ENCODE results near the gene EAF1.
A peak's percentile ranks its signal among the peaks of the same experiment; 100 is the strongest.
"Not testable (repeated sequence)": the region's sequence is repeated elsewhere in the genome, so short reads cannot be mapped to it uniquely, and the experiment has no call there.

The EAF1 gene

GRCh38 chr3:15453501-15453900 lies 26.1 kb downstream of the EAF1 start:
- DNase-seq, result no peak

- no peak for DNase-seq
Measured at GRCh38 chr3:15453991-15454625, 26.7 kb downstream of the EAF1 start.

- DNase-seq, result no peak
Measured at GRCh38 chr3:15454965-15455364, 27.6 kb downstream of the EAF1 start.

DNA sequence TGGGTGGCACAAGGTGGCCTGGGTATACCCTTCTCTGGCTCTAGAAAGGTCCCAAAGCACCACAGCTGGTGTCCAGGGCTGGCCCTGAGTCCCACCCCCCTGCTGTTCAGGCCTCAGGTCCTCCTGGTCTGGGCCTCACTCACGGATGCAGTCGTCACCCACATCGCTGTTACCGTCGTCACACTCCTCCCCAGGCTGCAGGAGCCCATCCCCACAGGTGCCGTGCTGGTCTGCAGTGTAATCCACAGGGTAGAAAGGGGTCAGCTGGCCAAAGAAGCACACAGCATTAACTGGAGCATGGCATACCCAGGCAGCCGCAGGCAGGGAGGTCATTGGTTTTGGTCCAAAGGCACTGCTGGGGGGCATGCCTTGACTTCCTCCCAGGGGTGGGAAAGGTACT lies 28.4 kb downstream of the EAF1 start:
- no peak for DNase-seq

DNA sequence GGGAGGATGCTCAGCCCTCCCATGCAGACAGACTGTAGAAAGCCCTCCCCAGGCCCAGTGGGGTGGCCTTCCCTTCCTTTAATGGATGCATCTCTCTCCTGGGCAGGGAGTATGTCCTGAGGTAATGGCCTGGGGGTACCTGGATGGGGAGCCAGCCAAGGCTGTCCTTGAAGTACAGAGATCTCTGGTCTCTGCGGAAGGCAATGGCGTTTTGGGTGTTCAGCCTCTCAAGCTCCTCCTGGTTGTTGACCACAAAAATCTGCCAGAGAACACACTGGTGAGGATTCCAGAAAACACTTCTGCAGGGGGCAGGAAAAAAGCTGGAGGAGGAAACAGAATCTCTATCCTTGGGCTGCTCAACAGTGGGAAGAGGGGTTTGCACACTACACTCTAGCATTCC lies 28.9 kb downstream of the EAF1 start:
- DNase-seq, result no peak

DNA sequence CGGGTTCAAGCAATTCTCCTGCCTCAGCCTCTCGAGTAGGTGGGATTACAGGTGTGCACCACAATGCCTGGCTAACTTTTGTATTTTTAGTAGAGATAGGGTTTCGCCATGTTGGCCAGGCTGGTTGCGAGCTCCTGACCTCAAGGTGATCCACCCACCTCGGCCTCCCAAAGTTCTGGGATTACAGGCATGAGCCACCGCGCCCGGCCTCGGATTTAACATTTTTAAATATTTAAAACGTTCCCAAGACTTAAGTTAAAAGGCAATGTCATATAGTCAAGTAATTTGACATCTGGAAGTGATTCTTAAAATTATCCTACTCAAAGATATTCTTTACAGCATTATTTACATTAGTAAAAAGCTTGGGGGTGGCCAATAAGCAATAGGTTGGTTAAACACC lies 29.5 kb downstream of the EAF1 start:
- not testable (repeated sequence) for DNase-seq

DNA sequence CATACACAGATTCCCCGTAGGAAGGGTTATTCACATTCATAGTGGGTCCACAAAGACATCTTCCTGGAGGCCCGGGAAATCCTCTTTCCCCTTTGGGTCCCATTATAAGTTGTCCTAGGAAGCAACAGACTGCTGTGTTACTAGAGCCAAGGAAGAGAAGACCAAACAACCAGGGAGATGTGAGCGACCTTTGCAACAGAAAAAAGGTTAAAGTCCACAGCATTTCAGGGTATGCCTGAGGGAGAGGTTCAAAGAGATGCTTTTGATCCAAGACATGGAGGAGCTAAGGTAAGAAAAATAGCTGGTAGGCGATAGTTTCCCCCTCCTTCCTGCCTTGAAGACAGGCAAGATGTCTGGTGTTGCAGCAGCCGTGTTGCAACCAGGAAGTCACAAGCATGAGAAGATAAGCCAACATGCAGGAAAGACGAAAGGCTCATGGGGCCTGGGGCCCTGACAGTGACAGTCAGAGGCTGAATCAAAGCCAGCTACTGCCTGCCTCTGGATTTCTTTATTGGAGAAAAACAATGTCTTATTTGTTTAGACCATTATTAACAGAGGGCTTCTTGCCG lies 30.9 kb downstream of the EAF1 start:
- no peak for DNase-seq

DNA sequence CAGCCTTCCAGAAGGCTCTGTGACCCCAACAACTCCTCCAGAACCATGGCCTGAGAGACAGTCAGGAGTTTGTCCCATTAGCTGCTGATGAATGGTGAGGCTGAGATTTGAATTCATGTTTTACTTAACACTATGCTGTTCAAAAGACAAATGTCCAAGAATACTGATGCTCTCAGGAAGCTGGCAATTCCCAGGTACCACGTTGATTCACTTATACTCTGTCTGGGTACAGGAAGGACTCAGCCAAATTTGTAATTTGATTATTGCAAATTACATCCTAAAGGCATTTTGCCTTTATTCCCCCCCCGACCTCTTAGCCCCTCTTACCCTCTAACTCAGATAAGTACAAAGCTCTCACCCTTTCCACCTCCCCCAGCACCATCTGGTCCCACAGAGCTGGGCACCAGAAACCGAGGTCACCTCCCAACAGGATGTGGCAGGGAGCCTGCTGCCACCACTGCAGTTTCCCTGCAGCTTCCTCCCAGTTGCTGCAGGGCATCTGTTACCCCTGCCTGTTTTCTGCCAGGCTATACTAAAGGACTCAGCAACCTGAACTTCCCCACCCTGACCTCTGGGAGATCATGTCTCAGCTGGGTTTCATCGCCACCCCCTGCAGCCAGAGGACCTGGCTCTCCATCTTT lies 33.6 kb downstream of the EAF1 start:
- peak; percentile 41 for DNase-seq

DNA sequence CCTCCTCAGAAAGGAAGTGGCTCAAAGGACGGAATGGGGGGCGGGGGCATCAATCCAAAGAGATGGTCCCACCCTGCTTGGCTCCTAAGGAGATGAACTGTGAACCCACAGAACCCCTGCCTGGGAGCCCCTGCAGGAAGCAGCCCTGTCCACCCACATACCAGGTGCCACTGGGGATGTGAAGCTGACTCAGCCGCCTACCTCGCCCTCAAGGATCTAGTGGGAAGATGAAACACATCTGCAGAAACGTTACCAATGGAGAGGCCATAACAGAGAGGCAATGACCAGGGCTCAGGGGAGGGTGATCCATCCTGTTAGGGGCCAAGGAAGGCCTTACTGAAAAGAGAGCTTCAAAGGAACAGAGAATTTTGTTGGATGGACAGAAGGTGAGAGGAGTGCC lies 35.1 kb downstream of the EAF1 start:
- DNase-seq, result no peak

DNA sequence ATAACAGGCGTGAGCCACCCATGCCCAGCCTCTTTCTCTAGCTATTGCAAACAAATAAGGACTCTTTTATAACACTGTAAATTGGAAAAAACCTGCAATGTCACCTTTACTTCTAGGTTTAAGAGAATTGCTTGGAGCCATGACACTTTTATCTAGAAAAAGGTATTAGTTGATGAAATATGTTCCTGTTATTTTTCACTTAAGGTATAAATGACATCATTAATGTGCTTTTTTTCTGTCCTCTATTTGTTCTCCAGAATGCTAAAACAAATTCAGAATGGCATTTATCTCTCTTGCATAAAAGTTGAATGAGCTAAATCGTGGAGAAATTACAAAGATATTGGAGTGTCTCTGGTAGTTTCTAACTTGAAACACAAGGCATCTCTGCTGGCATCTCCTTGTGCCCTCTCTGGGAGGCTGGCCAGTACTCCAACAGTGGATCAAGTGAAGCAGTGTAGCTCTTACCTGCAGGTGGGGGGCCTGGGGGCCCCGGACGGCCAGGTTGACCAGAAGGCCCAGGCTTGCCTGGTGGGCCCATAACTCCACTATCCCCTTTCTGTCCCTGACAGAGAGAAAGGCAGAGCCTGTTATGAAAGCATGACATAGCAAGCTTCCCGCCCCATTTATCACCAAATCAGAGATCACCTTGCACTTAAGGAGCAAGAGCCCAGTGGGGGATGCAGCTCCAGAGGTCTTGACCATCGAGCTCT lies 38.6 kb downstream of the EAF1 start:
- DNase-seq, result no peak

- DNase-seq, result no peak
Measured at GRCh38 chr3:15467227-15468181, 40.1 kb downstream of the EAF1 start.

- no peak for DNase-seq
Measured at GRCh38 chr3:15470261-15470660, 42.9 kb downstream of the EAF1 start.

GRCh38 chr3:15470849-15471248 lies 43.5 kb downstream of the EAF1 start:
- DNase-seq, result no peak

DNA sequence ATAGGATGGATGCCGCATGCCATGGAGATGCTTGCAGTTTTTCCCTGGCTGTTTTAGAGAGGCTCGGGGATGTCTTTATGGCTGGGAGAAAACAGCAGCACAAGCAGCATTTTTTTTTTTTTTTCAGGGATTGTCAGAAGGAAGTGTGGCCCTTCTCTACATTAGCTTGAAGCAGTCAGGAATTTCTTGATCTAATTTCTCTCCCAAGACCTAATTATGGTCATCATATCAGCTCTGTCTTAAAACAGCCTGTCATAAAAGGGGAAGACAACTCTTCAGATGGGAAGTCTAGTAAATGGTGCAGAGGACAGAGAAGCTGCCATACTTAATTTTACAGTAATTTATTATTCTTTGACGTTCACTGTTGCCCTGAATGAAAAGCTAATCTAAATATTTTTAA lies 44.5 kb downstream of the EAF1 start:
- no peak for DNase-seq

DNA sequence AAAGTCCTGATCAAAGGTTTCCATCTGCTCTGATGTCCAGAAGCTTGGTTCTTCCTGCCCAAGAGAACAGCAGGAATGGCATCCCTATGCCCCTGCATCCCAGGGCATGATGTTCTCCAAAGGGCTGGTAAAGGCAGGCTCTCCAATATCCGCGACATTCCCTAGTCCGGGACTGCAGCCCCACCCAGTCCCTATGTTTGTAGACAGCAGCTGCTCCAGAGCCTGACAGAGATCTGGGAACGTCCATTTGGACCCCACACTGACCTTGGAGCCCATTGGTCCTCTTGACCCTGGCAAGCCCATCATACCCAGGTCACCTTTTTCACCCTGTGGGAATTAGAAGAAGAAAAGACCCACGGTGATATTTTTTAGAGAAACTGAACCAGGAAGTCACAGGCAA lies 47.8 kb downstream of the EAF1 start:
- no peak for DNase-seq

DNA sequence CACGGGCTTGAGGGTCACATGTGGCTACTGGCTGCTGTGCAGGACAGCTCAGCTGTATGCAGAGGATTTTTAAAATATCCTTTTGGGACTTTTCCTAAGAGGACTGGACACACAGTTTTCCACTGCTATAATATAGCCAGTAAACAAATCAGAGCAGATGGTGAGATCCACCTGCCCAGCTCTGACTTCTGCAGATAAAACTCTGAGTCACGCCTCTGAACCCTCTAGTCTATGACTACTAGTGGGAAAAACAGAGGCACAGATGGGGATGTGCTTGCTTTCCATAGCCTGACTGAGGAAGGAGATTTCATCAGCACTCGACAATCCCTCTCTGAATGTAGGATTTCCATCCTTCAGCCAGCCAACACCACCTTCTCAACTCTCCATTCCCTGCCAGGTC lies 49.0 kb downstream of the EAF1 start:
- peak; percentile 2 for DNase-seq

GRCh38 chr3:15477951-15478639 lies 50.7 kb downstream of the EAF1 start:
- no peak for DNase-seq

DNA sequence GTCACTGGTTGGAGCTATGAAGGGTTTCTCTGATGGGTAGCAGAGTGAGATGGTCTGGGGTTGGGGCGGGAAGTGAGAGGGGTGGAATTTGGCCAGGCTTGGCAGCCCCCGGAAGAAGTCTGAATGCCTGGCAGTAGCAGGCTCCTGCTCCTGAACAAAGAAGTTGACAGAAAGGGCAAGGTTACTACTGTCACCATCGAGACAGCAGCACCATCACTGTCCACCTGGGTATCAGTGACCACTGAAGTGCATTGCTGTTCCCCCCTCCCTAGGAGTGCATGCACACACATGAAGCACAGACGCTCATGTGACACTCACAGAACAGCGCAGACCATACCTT lies 51.2 kb downstream of the EAF1 start:
- no peak for DNase-seq

GRCh38 chr3:15479400-15480224 lies 52.2 kb downstream of the EAF1 start:
- no peak for DNase-seq

DNA sequence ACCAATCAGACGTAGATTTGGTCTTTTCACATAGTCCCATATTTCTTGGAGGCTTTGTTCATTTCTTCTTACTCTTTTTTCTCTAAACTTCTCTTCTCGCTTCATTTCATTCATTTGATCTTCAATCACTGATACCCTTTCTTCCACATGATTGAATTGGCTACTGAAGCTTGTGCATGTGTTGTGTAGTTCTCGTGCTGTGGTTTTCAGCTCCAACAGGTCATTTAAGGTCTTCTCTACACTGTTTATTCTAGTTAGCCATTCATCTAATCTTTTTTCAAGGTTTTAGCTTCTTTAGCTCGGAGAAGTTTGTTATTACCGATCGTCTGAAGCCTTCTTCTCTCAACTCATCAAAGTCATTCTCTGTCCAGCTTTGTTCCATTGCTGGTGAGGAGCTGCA lies 57.2 kb downstream of the EAF1 start:
- DNase-seq, result not testable (repeated sequence)

DNA sequence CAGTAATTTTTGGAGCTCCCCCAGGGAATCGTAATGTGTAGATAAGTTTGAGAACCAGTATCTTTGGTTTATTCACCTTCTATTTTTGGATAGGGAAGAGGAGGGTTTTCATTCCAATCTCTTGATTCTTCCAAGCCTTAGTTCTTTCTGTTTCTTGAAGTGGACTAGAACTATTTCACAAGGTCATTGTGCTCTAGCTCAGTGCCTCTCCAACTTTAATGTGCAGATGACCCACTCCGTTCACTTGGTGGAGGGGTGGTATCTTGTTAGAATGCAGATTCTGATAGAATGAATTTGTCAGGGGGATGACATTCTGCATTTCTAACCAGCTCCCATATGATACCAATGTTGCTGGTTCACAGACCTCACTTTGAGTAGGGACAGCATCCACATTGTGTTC lies 58.6 kb downstream of the EAF1 start:
- no peak for DNase-seq

DNA sequence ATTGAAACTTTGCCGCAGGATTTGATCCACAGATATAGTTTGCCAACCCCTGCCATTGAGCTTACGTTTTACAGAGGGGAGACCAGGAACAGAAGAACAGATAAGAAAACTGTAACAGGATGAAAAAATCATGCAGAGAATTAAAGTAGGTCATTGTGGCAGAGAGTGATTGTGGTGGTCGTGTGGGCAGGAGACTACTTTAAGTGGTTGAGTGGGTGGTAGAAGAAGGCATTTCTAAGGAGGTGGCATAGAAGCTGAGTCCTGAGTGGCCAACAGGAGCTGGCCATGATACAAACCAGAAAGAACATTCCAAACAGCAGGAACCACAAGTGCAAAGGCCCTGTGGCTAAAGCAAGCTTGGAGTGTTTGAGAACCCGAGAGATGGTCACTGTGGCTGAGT lies 59.6 kb downstream of the EAF1 start:
- DNase-seq, result no peak
